Measurements from ENCODE around the gene CPLX4. TPM values are rescaled to one million over a fixed set of nuclear protein-coding genes. Genes with fewer than 3 reads are reported as not detected.

CPLX4 gene
- total RNA-seq, 1 experiment from 2014 or later = not detected

DNA sequence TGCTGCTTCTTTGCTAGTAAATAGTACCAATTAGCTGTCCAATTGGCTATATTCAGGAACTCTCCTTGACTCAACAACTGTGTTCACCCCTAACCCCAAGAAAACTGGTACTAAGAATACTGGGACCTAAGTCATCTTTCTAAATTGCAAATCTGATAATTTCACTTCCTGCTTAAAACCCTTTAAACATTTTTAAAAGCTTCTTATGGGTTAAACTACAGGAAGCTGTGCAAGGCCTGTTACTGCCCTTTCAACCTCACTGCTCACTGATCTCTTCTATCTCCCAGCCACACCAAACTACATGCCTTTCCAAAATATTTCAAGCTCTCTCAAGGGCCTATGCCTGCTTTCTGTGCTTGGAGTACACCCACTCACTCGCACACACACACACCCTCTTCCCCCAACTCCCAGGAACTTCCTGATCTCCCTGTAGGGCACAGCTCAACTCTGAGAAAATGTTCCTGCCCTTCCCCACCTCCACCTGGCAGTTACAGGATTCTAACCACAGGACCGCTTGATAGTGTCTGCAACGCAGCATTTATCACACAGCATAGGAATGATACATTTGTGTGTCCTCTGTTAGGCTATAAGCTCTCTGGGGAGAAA is 33.9 kb upstream of the CPLX4 start:
- Histone ChIP-seq H3K4me1 (ENCODE audit: control insufficient read depth, insufficient read depth, low read length) (peaks cover 2% of the 10 kb centered on the region; the same call in 1 of the 2 replicates), H3K4me3 (ENCODE audit: low read depth in 2 of 2, low read length in 2 of 2) (no peak overlapping the region), H3K27ac (ENCODE audit: low read length) (no peak overlapping the region), H3K36me3 (ENCODE audit: control insufficient read depth, insufficient read depth, low read length) (peaks cover 34% of the 10 kb centered on the region), H3K9me3 (ENCODE audit: control insufficient read depth, insufficient read depth, low read depth, low read length) (no peaks in the 10 kb centered on the region), H3K27me3 (ENCODE audit: control insufficient read depth, insufficient read depth, low read length) (no peaks in the 10 kb centered on the region)
- no TSS peak for BruUV-seq (replicated peaks)
- no peak for ATAC-seq
- in situ Hi-C loops (cut with HindIII; ENCODE audit: low pct_unique_long_range_greater_than_20kb, low sequenced_read_pairs) = no loop called here
- ChIA-PET POLR2A (no interaction called here), CTCF (interaction anchor here (0.6 kb wide), 1 partner anchor 31 kb away, joined by 9 read pairs; no protein-coding TSS in a partner anchor)
- intact Hi-C loops (cut with micrococcal nuclease; ENCODE audit: unreplicated experiment) = no loop called here
- TF ChIP-seq POLR2AphosphoS5 (IDR thresholded peaks at IDR 0.05; ENCODE audit: low read depth, low read length) (no peak), TCF7L2 (IDR thresholded peaks at IDR 0.05; ENCODE audit: low read depth, low read length) (no peak), SIN3A (IDR thresholded peaks at IDR 0.05; ENCODE audit: borderline replicate concordance, insufficient read depth, low read depth, low read length) (no peak)
- TF ChIP-seq, protein P1, sequence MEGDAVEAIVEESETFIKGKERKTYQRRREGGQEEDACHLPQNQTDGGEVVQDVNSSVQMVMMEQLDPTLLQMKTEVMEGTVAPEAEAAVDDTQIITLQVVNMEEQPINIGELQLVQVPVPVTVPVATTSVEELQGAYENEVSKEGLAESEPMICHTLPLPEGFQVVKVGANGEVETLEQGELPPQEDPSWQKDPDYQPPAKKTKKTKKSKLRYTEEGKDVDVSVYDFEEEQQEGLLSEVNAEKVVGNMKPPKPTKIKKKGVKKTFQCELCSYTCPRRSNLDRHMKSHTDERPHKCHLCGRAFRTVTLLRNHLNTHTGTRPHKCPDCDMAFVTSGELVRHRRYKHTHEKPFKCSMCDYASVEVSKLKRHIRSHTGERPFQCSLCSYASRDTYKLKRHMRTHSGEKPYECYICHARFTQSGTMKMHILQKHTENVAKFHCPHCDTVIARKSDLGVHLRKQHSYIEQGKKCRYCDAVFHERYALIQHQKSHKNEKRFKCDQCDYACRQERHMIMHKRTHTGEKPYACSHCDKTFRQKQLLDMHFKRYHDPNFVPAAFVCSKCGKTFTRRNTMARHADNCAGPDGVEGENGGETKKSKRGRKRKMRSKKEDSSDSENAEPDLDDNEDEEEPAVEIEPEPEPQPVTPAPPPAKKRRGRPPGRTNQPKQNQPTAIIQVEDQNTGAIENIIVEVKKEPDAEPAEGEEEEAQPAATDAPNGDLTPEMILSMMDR (IDR thresholded peaks at IDR 0.05) = no peak
- TF ChIP-seq, protein P2, sequence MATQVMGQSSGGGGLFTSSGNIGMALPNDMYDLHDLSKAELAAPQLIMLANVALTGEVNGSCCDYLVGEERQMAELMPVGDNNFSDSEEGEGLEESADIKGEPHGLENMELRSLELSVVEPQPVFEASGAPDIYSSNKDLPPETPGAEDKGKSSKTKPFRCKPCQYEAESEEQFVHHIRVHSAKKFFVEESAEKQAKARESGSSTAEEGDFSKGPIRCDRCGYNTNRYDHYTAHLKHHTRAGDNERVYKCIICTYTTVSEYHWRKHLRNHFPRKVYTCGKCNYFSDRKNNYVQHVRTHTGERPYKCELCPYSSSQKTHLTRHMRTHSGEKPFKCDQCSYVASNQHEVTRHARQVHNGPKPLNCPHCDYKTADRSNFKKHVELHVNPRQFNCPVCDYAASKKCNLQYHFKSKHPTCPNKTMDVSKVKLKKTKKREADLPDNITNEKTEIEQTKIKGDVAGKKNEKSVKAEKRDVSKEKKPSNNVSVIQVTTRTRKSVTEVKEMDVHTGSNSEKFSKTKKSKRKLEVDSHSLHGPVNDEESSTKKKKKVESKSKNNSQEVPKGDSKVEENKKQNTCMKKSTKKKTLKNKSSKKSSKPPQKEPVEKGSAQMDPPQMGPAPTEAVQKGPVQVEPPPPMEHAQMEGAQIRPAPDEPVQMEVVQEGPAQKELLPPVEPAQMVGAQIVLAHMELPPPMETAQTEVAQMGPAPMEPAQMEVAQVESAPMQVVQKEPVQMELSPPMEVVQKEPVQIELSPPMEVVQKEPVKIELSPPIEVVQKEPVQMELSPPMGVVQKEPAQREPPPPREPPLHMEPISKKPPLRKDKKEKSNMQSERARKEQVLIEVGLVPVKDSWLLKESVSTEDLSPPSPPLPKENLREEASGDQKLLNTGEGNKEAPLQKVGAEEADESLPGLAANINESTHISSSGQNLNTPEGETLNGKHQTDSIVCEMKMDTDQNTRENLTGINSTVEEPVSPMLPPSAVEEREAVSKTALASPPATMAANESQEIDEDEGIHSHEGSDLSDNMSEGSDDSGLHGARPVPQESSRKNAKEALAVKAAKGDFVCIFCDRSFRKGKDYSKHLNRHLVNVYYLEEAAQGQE (IDR thresholded peaks at IDR 0.05; ENCODE audit: insufficient read depth in 1 of 2, low read depth in 2 of 2, low read length in 1 of 2) = no peak
- DNase-seq (ENCODE audit: low read depth, low spot score) = no peak

DNA sequence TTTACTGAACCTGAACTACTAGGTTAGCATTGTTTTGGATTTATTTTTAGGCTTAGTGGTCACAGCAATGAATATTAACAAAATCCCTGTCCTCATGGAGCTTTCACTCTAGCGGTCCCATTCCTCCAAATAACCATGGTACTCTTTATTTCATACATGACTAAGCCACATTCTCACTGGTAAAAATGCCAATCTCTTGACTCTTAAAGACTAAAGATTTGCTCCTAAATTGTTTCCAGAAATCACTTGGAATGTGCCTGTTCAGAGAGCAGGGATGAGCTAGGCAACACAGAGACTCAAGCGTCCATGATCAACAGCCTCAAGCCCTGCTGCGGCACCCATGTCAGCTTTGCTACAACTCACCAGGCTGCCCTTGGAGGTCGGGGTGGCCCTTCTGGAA is 27.1 kb upstream of the CPLX4 start:
- in situ Hi-C loops (cut with HindIII; ENCODE audit: low pct_unique_long_range_greater_than_20kb, low sequenced_read_pairs) = no loop called here

More for the DNA sequence above, 27.1 kb upstream of the CPLX4 start:
- Histone ChIP-seq H3K9me3 (ENCODE audit: control insufficient read depth, insufficient read depth, low read depth, low read length) (no peaks in the 10 kb centered on the region), H3K4me3 (ENCODE audit: low read depth in 2 of 2, low read length in 2 of 2) (no peak overlapping the region), H3K27ac (ENCODE audit: low read length) (no peak overlapping the region), H3K36me3 (ENCODE audit: control insufficient read depth, insufficient read depth, low read length) (peaks cover 21% of the 10 kb centered on the region), H3K27me3 (ENCODE audit: control insufficient read depth, insufficient read depth, low read length) (no peaks in the 10 kb centered on the region), H3K4me1 (ENCODE audit: control insufficient read depth, insufficient read depth, low read length) (no peaks in the 10 kb centered on the region)
- CTCF ChIA-PET = interaction anchor here (0.6 kb wide), 1 partner anchor 38 kb away, joined by 3 read pairs; no protein-coding TSS in a partner anchor
- no TSS peak for BruUV-seq (replicated peaks)
- DNase-seq (ENCODE audit: low read depth, low spot score) (no peak), ATAC-seq (no peak)
- POLR2A ChIA-PET = no interaction called here
- intact Hi-C loops (cut with micrococcal nuclease; ENCODE audit: unreplicated experiment) = no loop called here
- TF ChIP-seq, protein P2 (IDR thresholded peaks at IDR 0.05; ENCODE audit: insufficient read depth in 1 of 2, low read depth in 2 of 2, low read length in 1 of 2) = no peak
- TF ChIP-seq, protein P1 (IDR thresholded peaks at IDR 0.05) = no peak
- no peak for TF ChIP-seq TCF7L2 (IDR thresholded peaks at IDR 0.05; ENCODE audit: low read depth, low read length)
- no peak for TF ChIP-seq POLR2AphosphoS5 (IDR thresholded peaks at IDR 0.05; ENCODE audit: low read depth, low read length)
- TF ChIP-seq SIN3A (IDR thresholded peaks at IDR 0.05; ENCODE audit: borderline replicate concordance, insufficient read depth, low read depth, low read length) = no peak

Measured in Panc1 (cell line).